Measurements from ENCODE around the gene PARP3. TPM values are rescaled to one million over a fixed set of nuclear protein-coding genes. Genes with fewer than 3 reads are reported as not detected.

PARP3 gene
- total RNA-seq, 4 donors from 2014 or later = 19.5 to 43.0 (median 22.8) TPM

DNA sequence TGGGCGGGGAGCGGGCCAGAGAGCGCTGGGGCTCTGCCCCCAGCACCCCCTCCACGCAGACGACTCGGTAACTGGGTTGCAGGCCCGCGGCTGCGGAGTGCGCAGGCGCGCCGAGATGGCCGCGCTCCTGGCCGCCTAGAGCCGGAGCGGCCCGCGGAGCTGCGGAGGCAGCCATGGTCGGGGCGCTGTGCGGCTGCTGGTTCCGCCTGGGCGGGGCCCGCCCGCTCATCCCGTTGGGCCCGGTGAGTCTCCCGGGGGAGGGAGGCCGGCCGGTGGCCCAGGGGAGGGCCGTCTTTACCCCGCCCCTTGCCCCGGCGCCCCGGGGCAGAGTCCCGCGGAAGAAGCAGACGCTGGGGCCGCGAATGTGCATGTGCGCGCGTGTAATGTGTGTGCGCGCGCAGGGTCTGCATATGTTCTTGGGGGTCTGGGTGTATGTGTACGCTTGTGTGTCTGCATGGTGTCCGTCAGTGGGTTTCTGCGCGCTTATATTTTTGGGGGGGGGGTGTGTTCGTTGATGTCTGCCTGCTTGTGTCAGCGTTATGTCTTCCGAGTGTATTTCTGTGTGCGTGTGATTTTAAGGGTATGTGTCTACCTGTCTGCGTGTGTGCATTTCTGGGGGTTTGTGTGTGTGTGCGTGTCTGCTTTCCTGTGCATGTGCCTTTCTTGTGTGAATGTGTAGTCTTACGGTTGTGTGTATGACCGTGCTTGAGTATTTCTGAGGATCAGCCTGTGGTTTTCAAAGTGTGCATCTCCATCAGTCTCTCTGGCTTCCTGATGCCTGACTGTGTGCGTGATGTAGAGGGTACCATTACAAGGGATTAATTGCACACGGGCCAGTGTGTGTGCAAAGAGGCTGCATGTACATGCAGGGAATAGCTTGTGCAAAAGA lies 33.0 kb downstream of the PARP3 start, which contains the start of gene ABHD14A:
TSS of gene ABHD14A (plus strand) at position 102 of the 889 bp plus-strand sequence. CDS start at position 174, 72 bp downstream.
- H3K27ac ChIP-seq = peak within 1 kb of the TSS; percentile 26 to 96 (median 93)
- no peaks in the 10 kb centered on the region for H3K9me3 ChIP-seq
- peaks cover 0 to 41% (median 15%) of the 10 kb centered on the region in 3 donors for H3K4me1 ChIP-seq
- ATAC-seq = peak; percentile 71
- H3K4me3 ChIP-seq = peak within 1 kb of the TSS; percentile 68
- H3K36me3 ChIP-seq = peaks cover 0 to 14% of the 10 kb centered on the region in 2 donors
- H3K27me3 ChIP-seq = no peaks in the 10 kb centered on the region
- WGBS, 2 donors (ENCODE audit: low coverage in 1 of 2) = 0% methylated on average over 2 to 4 of the region's 63 CpGs
- TF ChIP-seq, protein P1, sequence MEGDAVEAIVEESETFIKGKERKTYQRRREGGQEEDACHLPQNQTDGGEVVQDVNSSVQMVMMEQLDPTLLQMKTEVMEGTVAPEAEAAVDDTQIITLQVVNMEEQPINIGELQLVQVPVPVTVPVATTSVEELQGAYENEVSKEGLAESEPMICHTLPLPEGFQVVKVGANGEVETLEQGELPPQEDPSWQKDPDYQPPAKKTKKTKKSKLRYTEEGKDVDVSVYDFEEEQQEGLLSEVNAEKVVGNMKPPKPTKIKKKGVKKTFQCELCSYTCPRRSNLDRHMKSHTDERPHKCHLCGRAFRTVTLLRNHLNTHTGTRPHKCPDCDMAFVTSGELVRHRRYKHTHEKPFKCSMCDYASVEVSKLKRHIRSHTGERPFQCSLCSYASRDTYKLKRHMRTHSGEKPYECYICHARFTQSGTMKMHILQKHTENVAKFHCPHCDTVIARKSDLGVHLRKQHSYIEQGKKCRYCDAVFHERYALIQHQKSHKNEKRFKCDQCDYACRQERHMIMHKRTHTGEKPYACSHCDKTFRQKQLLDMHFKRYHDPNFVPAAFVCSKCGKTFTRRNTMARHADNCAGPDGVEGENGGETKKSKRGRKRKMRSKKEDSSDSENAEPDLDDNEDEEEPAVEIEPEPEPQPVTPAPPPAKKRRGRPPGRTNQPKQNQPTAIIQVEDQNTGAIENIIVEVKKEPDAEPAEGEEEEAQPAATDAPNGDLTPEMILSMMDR (IDR thresholded peaks at IDR 0.05) = peak in 1 of 4 experiments; percentile 27
- TF ChIP-seq POLR2A (IDR thresholded peaks at IDR 0.05) = peak; percentile 68 to 74
- peak; percentile 12 for TF ChIP-seq POLR2AphosphoS5 (IDR thresholded peaks at IDR 0.05)
- no peak for TF ChIP-seq EP300 (IDR thresholded peaks at IDR 0.05)

DNA sequence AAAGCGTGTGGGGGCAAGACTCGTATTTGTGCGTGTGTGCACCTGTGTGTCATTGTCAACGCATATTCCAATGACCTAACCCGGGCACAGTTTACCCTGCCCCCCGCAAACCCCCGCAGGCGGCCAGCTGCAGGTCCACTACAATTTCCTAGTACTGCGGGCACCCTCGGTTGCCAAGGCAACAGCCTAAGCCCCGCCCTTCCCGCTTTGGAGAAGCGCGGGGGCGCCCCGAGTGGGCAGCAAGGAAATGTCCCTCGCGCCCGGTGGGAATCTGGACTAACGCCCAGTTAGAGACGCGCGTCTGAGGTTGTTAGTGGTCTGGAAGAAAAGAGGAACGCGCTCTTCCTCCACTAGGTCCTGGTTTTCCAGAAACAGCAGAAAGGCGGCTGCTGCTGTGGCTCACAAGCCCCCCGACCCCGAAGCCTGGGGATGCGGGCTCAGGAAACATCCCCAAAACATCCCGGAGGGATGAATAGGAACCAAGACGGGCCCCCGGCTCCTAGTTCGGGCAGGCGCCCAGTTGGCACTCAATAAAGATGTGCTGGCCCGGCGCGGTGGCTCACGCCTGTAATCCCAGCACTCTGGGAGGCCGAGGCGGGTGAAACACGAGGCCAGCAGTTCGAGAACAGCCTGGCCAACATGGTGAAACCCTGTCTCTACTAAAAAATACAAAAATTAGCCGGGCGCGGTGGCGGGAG lies 33.8 kb downstream of the PARP3 start:
- no peaks in the 10 kb centered on the region for H3K9me3 ChIP-seq
- no peaks in the 10 kb centered on the region for H3K27me3 ChIP-seq
- H3K4me1 ChIP-seq = peaks cover 0 to 43% (median 15%) of the 10 kb centered on the region in 3 donors
- ATAC-seq = peak; percentile 19
- no peak for TF ChIP-seq POLR2A (IDR thresholded peaks at IDR 0.05)
- peak; percentile 32 for TF ChIP-seq POLR2AphosphoS5 (IDR thresholded peaks at IDR 0.05)
- no peak for TF ChIP-seq EP300 (IDR thresholded peaks at IDR 0.05)
- TF ChIP-seq, protein P1 (IDR thresholded peaks at IDR 0.05) = peak in 1 of 4 experiments; percentile 17
- peak overlapping the region in 3 of 4 donors; percentile 93 to 96 (median 93) for H3K27ac ChIP-seq
- 66% methylated on average over 13 of the region's 46 CpGs; no CpG with 5 or more reads in 1 of the 2 donors for WGBS, 2 donors (ENCODE audit: low coverage in 1 of 2)
- peaks cover 0 to 17% of the 10 kb centered on the region in 2 donors for H3K36me3 ChIP-seq
- peak overlapping the region; percentile 44 to 68 for H3K4me3 ChIP-seq

GRCh38 chr3:51977446-51978142 lies 35.4 kb downstream of the PARP3 start:
- WGBS, 2 donors (ENCODE audit: low coverage in 1 of 2) = 70 to 88% methylated on average over 2 to 3 of the region's 9 CpGs
- Histone ChIP-seq H3K4me1 (peaks cover 0 to 54% (median 22%) of the 10 kb centered on the region in 3 donors), H3K27ac (peak overlapping the region in 3 of 4 donors; percentile 24 to 96 (median 93))

GRCh38 chr3:51978143-51978502 lies 36.0 kb downstream of the PARP3 start:
- TF ChIP-seq EP300 (IDR thresholded peaks at IDR 0.05) = no peak
- no peak for TF ChIP-seq POLR2AphosphoS5 (IDR thresholded peaks at IDR 0.05)
- no peak for TF ChIP-seq POLR2A (IDR thresholded peaks at IDR 0.05)
- H3K9me3 ChIP-seq = no peaks in the 10 kb centered on the region
- peaks cover 0 to 53% (median 21%) of the 10 kb centered on the region in 3 donors for H3K4me1 ChIP-seq
- ATAC-seq = no peak
- no peak overlapping the region for H3K27ac ChIP-seq
- no peaks in the 10 kb centered on the region for H3K27me3 ChIP-seq
- no peak overlapping the region for H3K4me3 ChIP-seq
- WGBS, 2 donors (ENCODE audit: low coverage in 1 of 2) = 80% methylated on average over 3 of the region's 4 CpGs; no CpG with 5 or more reads in 1 of the 2 donors
- H3K36me3 ChIP-seq = peaks cover 0 to 12% of the 10 kb centered on the region in 2 donors

More at GRCh38 chr3:51977446-51978142, 35.4 kb downstream of the PARP3 start:
- peaks cover 0 to 12% of the 10 kb centered on the region in 2 donors for H3K36me3 ChIP-seq
- H3K27me3 ChIP-seq = no peaks in the 10 kb centered on the region
- no peaks in the 10 kb centered on the region for H3K9me3 ChIP-seq
- H3K4me3 ChIP-seq = no peak overlapping the region
- no peak for ATAC-seq
- TF ChIP-seq POLR2AphosphoS5 (IDR thresholded peaks at IDR 0.05) = no peak
- TF ChIP-seq, protein P1 (IDR thresholded peaks at IDR 0.05) = no peak
- TF ChIP-seq EP300 (IDR thresholded peaks at IDR 0.05) = no peak
- no peak for TF ChIP-seq POLR2A (IDR thresholded peaks at IDR 0.05)

All from gastroesophageal sphincter (tissue), 4 donors.